HepG2 (cell line): ENCODE measurements around the gene VASN. TPM values are rescaled to one million over a fixed set of nuclear protein-coding genes. Genes with fewer than 3 reads are reported as not detected.

ENCODE experiments used
- ATAC-seq: fragments of 200-7000 bp; cut with Tn5 transposase; 3 replicates; pipeline ENCODE4 v1.9.1; 2020; ENCODE audit warnings: mild to moderate bottlenecking, moderate library complexity
- BruUV-seq: library from RNA; stranded (reverse); fragments of 400-500 nt; replicated peaks from 2 replicates; lab custom pipeline; 2021; lab: Mats Ljungman, UMichigan
- CTCF ChIA-PET: fragments of 300-600 bp; formaldehyde crosslinking; extraction: SDS; loops from one replicate; lab custom pipeline; 2021; ENCODE audit warnings: low total read pairs, inconsistent platforms, low intra/inter-chr PET ratio; lab: Yijun Ruan, JAX
- POLR2A ChIA-PET: fragments of 350-600 bp; sonication (Branson Sonifier 250); formaldehyde crosslinking; loops from one replicate; lab custom pipeline; 2020; ENCODE audit warnings: antibody characterized with exemption, inconsistent platforms; lab: Yijun Ruan, JAX
- DNase-seq: peaks from one replicate; pipeline ENCODE4 v3.0.0-alpha.2; 2015; ENCODE audit warnings: low spot score
- FAIRE-seq: peaks from 3 replicates; lab custom pipeline; 2011; peaks lifted over from hg19 to GRCh38; lab: Jason Lieb, UNC
- H2AFZ ChIP-seq: one replicate; pipeline ENCODE4 v1.6.1; 2011; ENCODE audit warnings: low read length, inconsistent platforms
- H3K27ac ChIP-seq: fragments of 300-600 bp; 3 replicates; pipeline ENCODE4 v1.8.0; 2011; ENCODE audit warnings: mixed run types, mild to moderate bottlenecking, mixed read lengths, low read length, inconsistent platforms; ENCODE audit not compliant: insufficient read depth; ENCODE audit errors: extremely low read length
- H3K27me3 ChIP-seq, 2 experiments: fragments of 200-600 bp in 1 of 2; 2 replicates in 1 of 2; 3 replicates in 1 of 2; pipeline versions ENCODE4 v1.6.0 to v1.8.0; 2011; ENCODE audit warnings: low read length in 2 of 2, mild to moderate bottlenecking in 2 of 2, moderate library complexity in 2 of 2, inconsistent platforms in 1 of 2; ENCODE audit not compliant: insufficient read depth in 2 of 2, control insufficient read depth in 1 of 2
- H3K36me3 ChIP-seq, 2 experiments: fragments of 200-600 bp in 1 of 2; replicated peaks in 1 of 2; 2 replicates in 1 of 2; 3 replicates in 1 of 2; pipeline versions ENCODE4 v1.5.1 to v1.8.0; 2011; ENCODE audit warnings: low read length in 2 of 2, inconsistent platforms in 1 of 2; ENCODE audit not compliant: insufficient read depth in 2 of 2, control insufficient read depth in 1 of 2
- H3K4me1 ChIP-seq: 2 replicates; pipeline ENCODE4 v1.5.1; 2012; ENCODE audit warnings: low read length, inconsistent platforms; ENCODE audit not compliant: insufficient read depth
- H3K4me2 ChIP-seq: 2 replicates; pipeline ENCODE4 v1.6.0; 2011; ENCODE audit warnings: low read depth, low read length, inconsistent platforms
- H3K4me3 ChIP-seq, 3 experiments: fragments of 200-600 bp in 1 of 3; sonication (generic), shearing (Covaris generic) in 1 of 3; replicated peaks in 1 of 3; 2 replicates each; pipeline ENCODE4 v1.5.1; 2011 to 2016; ENCODE audit warnings: low read length in 3 of 3, inconsistent platforms in 2 of 3, low read depth in 2 of 3, mild to moderate bottlenecking in 2 of 3, control low read depth in 1 of 3, mixed read lengths in 1 of 3; ENCODE audit not compliant: insufficient read depth in 1 of 3
- H3K79me2 ChIP-seq: one replicate; pipeline ENCODE4 v1.6.1; 2011; ENCODE audit warnings: low read length, inconsistent platforms; ENCODE audit not compliant: insufficient read depth
- H3K9ac ChIP-seq: 2 replicates; pipeline ENCODE4 v1.6.0; 2011; ENCODE audit warnings: mild to moderate bottlenecking, low read depth, low read length, inconsistent platforms; ENCODE audit not compliant: insufficient read depth
- H3K9me3 ChIP-seq: 2 replicates; pipeline ENCODE4 v1.5.1; 2012; ENCODE audit warnings: mild to moderate bottlenecking, low read length
- H4K20me1 ChIP-seq: 2 replicates; pipeline ENCODE4 v1.6.0; 2011; ENCODE audit warnings: inconsistent platforms, mild to moderate bottlenecking, low read length, moderate library complexity; ENCODE audit not compliant: insufficient read depth
- AKNA ChIP-seq: sonication (generic); formaldehyde crosslinking; IDR thresholded peaks from 2 replicates; pipeline ENCODE4 v1.4.0; 2020; ENCODE audit warnings: missing genetic modification reagents, borderline replicate concordance
- CEBPG ChIP-seq: IDR thresholded peaks from 2 replicates; pipeline ENCODE4 v1.6.1; 2016
- HIVEP1 ChIP-seq: sonication (generic); formaldehyde crosslinking; IDR thresholded peaks from 2 replicates; pipeline ENCODE4 v1.4.0; 2020; ENCODE audit warnings: mild to moderate bottlenecking, missing genetic modification reagents
- MEIS1 ChIP-seq: sonication (generic); formaldehyde crosslinking; IDR thresholded peaks from 2 replicates; pipeline ENCODE4 v1.9.0; 2021; ENCODE audit warnings: mild to moderate bottlenecking, missing genetic modification reagents, moderate library complexity, borderline replicate concordance
- MYC ChIP-seq: sonication (generic); formaldehyde crosslinking; IDR thresholded peaks from 2 replicates; pipeline ENCODE4 v1.9.0; 2021; ENCODE audit warnings: missing genetic modification reagents, borderline replicate concordance
- U2AF1 ChIP-seq: fragments of 200-400 bp; formaldehyde crosslinking; optimal IDR thresholded peaks from 2 replicates; pipeline ENCODE3; 2017; ENCODE audit warnings: mild to moderate bottlenecking, low read depth, low read length
- ZNF234 ChIP-seq: sonication (generic); formaldehyde crosslinking; conservative IDR thresholded peaks from 2 replicates; pipeline ENCODE4 v1.5.1; 2020; ENCODE audit warnings: mild to moderate bottlenecking, missing genetic modification reagents
- ZNF350 ChIP-seq: sonication (generic); formaldehyde crosslinking; IDR thresholded peaks from 2 replicates; pipeline ENCODE4 v1.4.0; 2020; ENCODE audit warnings: mild to moderate bottlenecking, low read depth, missing genetic modification reagents, borderline replicate concordance
- ZNF468 ChIP-seq: sonication (generic); formaldehyde crosslinking; IDR thresholded peaks from 2 replicates; pipeline ENCODE4 v1.8.0; 2022; ENCODE audit warnings: mild to moderate bottlenecking, moderate library complexity, missing genetic modification reagents
- ZNF780A ChIP-seq: sonication (generic); formaldehyde crosslinking; IDR thresholded peaks from 2 replicates; pipeline ENCODE4 v1.8.0; 2022; ENCODE audit warnings: mild to moderate bottlenecking, missing genetic modification reagents, moderate library complexity
- WGBS: methylation state at CpG from one replicate; pipeline ENCODE4 v1.1.6; 2017; ENCODE audit warnings: low lambda C conversion rate; 5-methylcytosine and 5-hydroxymethylcytosine counted together
- in situ Hi-C: cut with HindIII; loops from 2 replicates; pipeline ENCODE4 v1.10.0; 2017; ENCODE audit warnings: low pct_unique_long_range_greater_than_20kb; ENCODE audit not compliant: extremely low pct_ligation_motif_present
- intact Hi-C: fragments of 100-400 bp; cut with micrococcal nuclease; formaldehyde crosslinking; loops from one replicate; pipeline ENCODE4 v1.10.0; 2022; ENCODE audit not compliant: unreplicated experiment
- polyA plus RNA-seq, 8 experiments: library from polyadenylated mRNA; depleted of rRNA in 3 of 8; stranded (reverse) in 7 of 8; unstranded in 1 of 8; fragments of >200 nt; fragmentation: Illumina TruSeq in 4 of 8; extraction: Trizol in 4 of 8; gene quantifications; 2 replicates each; pipeline versions ENCODE4 v1.2.1 to v1.2.3, GENCODE V29; 2011 to 2016; ENCODE audit warnings: low read depth in 4 of 8, missing spikeins in 1 of 8, mixed read lengths in 1 of 8; ENCODE audit not compliant: insufficient read depth in 1 of 8
- total RNA-seq, 5 experiments: library from RNA; depleted of rRNA; stranded (reverse); fragments of >200 nt; fragmentation: Illumina TruSeq; extraction: Trizol; gene quantifications; 2 replicates each; pipeline ENCODE4 v1.2.3, GENCODE V29; 2016; ENCODE audit warnings: low read depth in 1 of 5
- TF ChIP-seq, protein P1 (sequence below): sonication (generic); formaldehyde crosslinking; IDR thresholded peaks from 2 replicates; pipeline ENCODE4 v1.4.0; 2020; ENCODE audit warnings: missing genetic modification reagents

The VASN gene
- total and polyA plus RNA-seq, 2 of the 13 experiments (the other 11 are each of a cell fraction or from before 2014, with no cell fraction given): 8.4 to 18.2 TPM

DNA sequence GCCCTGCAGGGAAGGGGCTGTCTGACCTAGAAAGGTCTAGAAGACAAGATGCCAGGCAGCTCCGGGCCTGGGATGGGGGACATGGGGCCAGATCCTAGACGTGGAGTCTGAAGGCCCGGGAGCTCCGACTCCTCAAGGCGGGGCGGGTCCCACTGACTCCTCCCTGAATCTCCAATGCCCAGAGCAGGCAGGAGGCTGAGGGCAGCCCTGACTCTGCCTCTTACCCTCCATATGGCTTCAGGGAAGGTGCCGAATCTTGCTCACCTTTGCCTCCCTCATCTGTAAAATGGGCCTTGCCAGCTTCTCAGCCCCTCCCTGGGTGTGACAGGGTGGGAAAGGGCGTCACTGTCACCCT, 14.8 kb downstream of the VASN start:
- H3K4me2 ChIP-seq: no peak overlapping the region
- POLR2A ChIA-PET: interaction anchor here (1.4 to 1.7 kb wide), 3 partner anchors 13 to 76 kb away, joined by 3 to 6 read pairs (median 3); no protein-coding TSS in a partner anchor
- TF ChIP-seq ZNF468 (CRISPR knock-in tag): no peak
- TF ChIP-seq CEBPG: no peak
- H3K4me3 ChIP-seq: no peak overlapping the region
- no peaks in the 10 kb centered on the region for H3K27me3 ChIP-seq
- H3K9ac ChIP-seq: no peak overlapping the region
- ATAC-seq (peak; percentile 2; the same call in 2 of the 3 replicates), FAIRE-seq (no peak), DNase-seq (no peak)
- no TSS peak for BruUV-seq
- peaks cover 20% of the 10 kb centered on the region for H3K4me1 ChIP-seq
- CTCF ChIA-PET: no interaction called here
- H3K36me3 ChIP-seq: peaks cover 4 to 11% of the 10 kb centered on the region in 2 experiments; a peak in 4 of 5 replicates
- in situ Hi-C loops: loop anchor here (5.0 kb wide), 1 partner anchor 34 kb away; the partner anchor contains the start of gene PAM16
- no peaks in the 10 kb centered on the region for H3K9me3 ChIP-seq
- no peak overlapping the region for H3K27ac ChIP-seq
- H3K79me2 ChIP-seq: no peaks in the 10 kb centered on the region
- no peak overlapping the region for H2AFZ ChIP-seq
- intact Hi-C loops: no loop called here
- peaks cover 8% of the 10 kb centered on the region for H4K20me1 ChIP-seq
- 91% methylated on average over 5 of the region's 8 CpGs for WGBS

- in situ Hi-C loops (loop anchor here (5.0 kb wide), 1 partner anchor 35 kb away; the partner anchor contains the start of gene PAM16), intact Hi-C loops (no loop called here)
- FAIRE-seq (no peak), DNase-seq (no peak), ATAC-seq (no peak; the same call in 1 of the 3 replicates)
- no peaks in the 10 kb centered on the region for H3K27me3 ChIP-seq
- H3K79me2 ChIP-seq: no peaks in the 10 kb centered on the region
- H3K36me3 ChIP-seq: peaks cover 4 to 8% of the 10 kb centered on the region in 2 experiments; a peak in 4 of 5 replicates
- POLR2A ChIA-PET: interaction anchor here (0.7 to 1.4 kb wide), 3 partner anchors 17 to 114 kb away, joined by 3 read pairs; partner anchors contain the start of gene TFAP4
- peaks cover 20% of the 10 kb centered on the region for H3K4me1 ChIP-seq
- no peak overlapping the region for H3K4me2 ChIP-seq
- CTCF ChIA-PET: no interaction called here
- peaks cover 8% of the 10 kb centered on the region for H4K20me1 ChIP-seq
- H3K4me3 ChIP-seq: no peak overlapping the region
- no peak overlapping the region for H2AFZ ChIP-seq
- H3K27ac ChIP-seq: no peak overlapping the region
- no peaks in the 10 kb centered on the region for H3K9me3 ChIP-seq
- H3K9ac ChIP-seq: no peak overlapping the region
- 100% methylated on average over 6 of the region's 10 CpGs for WGBS
- BruUV-seq: TSS peak; percentile 34
- TF ChIP-seq HIVEP1 (CRISPR knock-in tag): no peak
- TF ChIP-seq ZNF234 (CRISPR knock-in tag): no peak
- TF ChIP-seq, protein P1, sequence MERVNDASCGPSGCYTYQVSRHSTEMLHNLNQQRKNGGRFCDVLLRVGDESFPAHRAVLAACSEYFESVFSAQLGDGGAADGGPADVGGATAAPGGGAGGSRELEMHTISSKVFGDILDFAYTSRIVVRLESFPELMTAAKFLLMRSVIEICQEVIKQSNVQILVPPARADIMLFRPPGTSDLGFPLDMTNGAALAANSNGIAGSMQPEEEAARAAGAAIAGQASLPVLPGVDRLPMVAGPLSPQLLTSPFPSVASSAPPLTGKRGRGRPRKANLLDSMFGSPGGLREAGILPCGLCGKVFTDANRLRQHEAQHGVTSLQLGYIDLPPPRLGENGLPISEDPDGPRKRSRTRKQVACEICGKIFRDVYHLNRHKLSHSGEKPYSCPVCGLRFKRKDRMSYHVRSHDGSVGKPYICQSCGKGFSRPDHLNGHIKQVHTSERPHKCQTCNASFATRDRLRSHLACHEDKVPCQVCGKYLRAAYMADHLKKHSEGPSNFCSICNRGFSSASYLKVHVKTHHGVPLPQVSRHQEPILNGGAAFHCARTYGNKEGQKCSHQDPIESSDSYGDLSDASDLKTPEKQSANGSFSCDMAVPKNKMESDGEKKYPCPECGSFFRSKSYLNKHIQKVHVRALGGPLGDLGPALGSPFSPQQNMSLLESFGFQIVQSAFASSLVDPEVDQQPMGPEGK (CRISPR knock-in tag): no peak
- TF ChIP-seq ZNF780A (CRISPR knock-in tag): no peak
- no peak for TF ChIP-seq MYC (CRISPR knock-in tag)
- no peak for TF ChIP-seq AKNA (CRISPR knock-in tag)
- no peak for TF ChIP-seq ZNF350 (CRISPR knock-in tag)
- TF ChIP-seq MEIS1 (CRISPR knock-in tag): no peak
- no peak for TF ChIP-seq U2AF1
These were observed 15.4 kb downstream of the VASN start for GRCh38 chr16:4386951-4387565.
